ENCODE measurements around the gene URGCP. TPM values are rescaled to one million over a fixed set of nuclear protein-coding genes. Genes with fewer than 3 reads are reported as not detected.

URGCP gene
- total and polyA plus RNA-seq, 2 of the 4 experiments (the other 2 are of a cell fraction) = 22.0 to 25.5 TPM

- TF ChIP-seq SMC3 (IDR thresholded peaks at IDR 0.05; ENCODE audit: low read depth, low read length) = no peak
- no peak for TF ChIP-seq BHLHE40 (IDR thresholded peaks at IDR 0.05; ENCODE audit: low read depth, low read length)
These were observed 17.1 kb downstream of the URGCP start (continued) for GRCh38 chr7:43888993-43889945.

GRCh38 chr7:43884617-43885016, 21.8 kb downstream of the URGCP start:
- Histone ChIP-seq H3K4me3 (ENCODE audit: insufficient read depth, low read depth, low read length) (no peak overlapping the region), H2BK15ac (ENCODE audit: low read depth, low read length) (no peak overlapping the region), H3K4me2 (ENCODE audit: low read depth, low read length) (no peak overlapping the region), H2AFZ (replicated peaks; ENCODE audit: low read length, poor library complexity) (no peak overlapping the region), H3K56ac (ENCODE audit: extremely low read depth, insufficient read depth, low read length) (no peak overlapping the region), H2BK5ac (ENCODE audit: low read depth, low read length, poor library complexity, severe bottlenecking) (no peak overlapping the region), H3K9me1 (ENCODE audit: insufficient read depth, low read length) (peaks cover 19% of the 10 kb centered on the region), H3K9ac (ENCODE audit: low read depth, low read length) (no peak overlapping the region), H3K79me1 (ENCODE audit: low read depth in 1 of 2, low read length in 2 of 2) (peaks cover 31 to 54% of the 10 kb centered on the region in 2 experiments), H2AK5ac (ENCODE audit: low read depth, low read length) (no peak overlapping the region), H4K8ac (ENCODE audit: low read depth in 2 of 2, low read length in 2 of 2) (no peak overlapping the region), H3K27ac (ENCODE audit: insufficient read depth, low read length) (no peak overlapping the region), H2AK9ac (replicated peaks; ENCODE audit: low read depth, low read length, poor library complexity) (no peak overlapping the region), H3K36me3 (ENCODE audit: control insufficient read depth, insufficient read depth, low read length) (peaks cover 17% of the 10 kb centered on the region), H2BK20ac (ENCODE audit: low read depth, low read length) (no peak overlapping the region), H4K20me1 (ENCODE audit: insufficient read depth, low read length) (peaks cover 13% of the 10 kb centered on the region), H2BK120ac (ENCODE audit: low read depth, low read length) (no peak overlapping the region), H3K4me1 (ENCODE audit: control insufficient read depth, insufficient read depth, low read length) (peaks cover 6% of the 10 kb centered on the region; the same call in 1 of the 2 replicates), H3K27me3 (ENCODE audit: control insufficient read depth, insufficient read depth, low read length) (no peaks in the 10 kb centered on the region), H4K91ac (ENCODE audit: insufficient read depth, low read depth, low read length) (no peak overlapping the region), H4K5ac (ENCODE audit: low read depth, low read length) (no peak overlapping the region), H3K4ac (ENCODE audit: low read depth, low read length) (no peak overlapping the region), H3K9me3 (ENCODE audit: control insufficient read depth, insufficient read depth, low read length) (no peaks in the 10 kb centered on the region), H3K23ac (ENCODE audit: low read depth, low read length) (no peak overlapping the region), H3K14ac (replicated peaks; ENCODE audit: low read depth, low read length) (no peak overlapping the region), H3K18ac (ENCODE audit: low read depth, low read length) (no peak overlapping the region)
- POLR2A ChIA-PET (ENCODE audit: unreplicated experiment) = no interaction called here
- WGBS, 2 experiments (ENCODE audit: extremely low coverage in 2 of 2, insufficient read length in 1 of 2) = 100% methylated on average over 1 of the region's 4 CpGs; no CpG with 5 or more reads in 1 of the 2 experiments
- dilution Hi-C loops (cut with HindIII; ENCODE audit: low sequenced_read_pairs, unreplicated experiment) (no loop called here), intact Hi-C loops (cut with micrococcal nuclease) (no loop called here), in situ Hi-C loops (cut with MboI; ENCODE audit: low sequenced_read_pairs) (no loop called here)
- TF ChIP-seq RFX5 (IDR thresholded peaks at IDR 0.05; ENCODE audit: low read depth, low read length) (no peak), MAZ (IDR thresholded peaks at IDR 0.05; ENCODE audit: borderline replicate concordance, low read depth, low read length) (no peak), MXI1 (IDR thresholded peaks at IDR 0.05; ENCODE audit: borderline replicate concordance, low read depth, low read length) (no peak), NFE2L2 (IDR thresholded peaks at IDR 0.05; ENCODE audit: low read depth, low read length) (no peak), RAD21 (IDR thresholded peaks at IDR 0.05; ENCODE audit: low read length) (no peak), MAFK (IDR thresholded peaks at IDR 0.05; ENCODE audit: low read depth, low read length) (no peak), BHLHE40 (IDR thresholded peaks at IDR 0.05; ENCODE audit: low read depth, low read length) (no peak), SMC3 (IDR thresholded peaks at IDR 0.05; ENCODE audit: low read depth, low read length) (no peak)
- DNase-seq (no peak), ATAC-seq (ENCODE audit: low read depth) (no peak)
- CTCF ChIA-PET = interaction anchor here (0.6 kb wide), 2 partner anchors 8 to 710 kb away, joined by 3 to 8 read pairs; no protein-coding TSS in a partner anchor
- BruUV-seq (replicated peaks) = no TSS peak
